ENCODE data around the gene NTF3.

Gene NTF3

DNA sequence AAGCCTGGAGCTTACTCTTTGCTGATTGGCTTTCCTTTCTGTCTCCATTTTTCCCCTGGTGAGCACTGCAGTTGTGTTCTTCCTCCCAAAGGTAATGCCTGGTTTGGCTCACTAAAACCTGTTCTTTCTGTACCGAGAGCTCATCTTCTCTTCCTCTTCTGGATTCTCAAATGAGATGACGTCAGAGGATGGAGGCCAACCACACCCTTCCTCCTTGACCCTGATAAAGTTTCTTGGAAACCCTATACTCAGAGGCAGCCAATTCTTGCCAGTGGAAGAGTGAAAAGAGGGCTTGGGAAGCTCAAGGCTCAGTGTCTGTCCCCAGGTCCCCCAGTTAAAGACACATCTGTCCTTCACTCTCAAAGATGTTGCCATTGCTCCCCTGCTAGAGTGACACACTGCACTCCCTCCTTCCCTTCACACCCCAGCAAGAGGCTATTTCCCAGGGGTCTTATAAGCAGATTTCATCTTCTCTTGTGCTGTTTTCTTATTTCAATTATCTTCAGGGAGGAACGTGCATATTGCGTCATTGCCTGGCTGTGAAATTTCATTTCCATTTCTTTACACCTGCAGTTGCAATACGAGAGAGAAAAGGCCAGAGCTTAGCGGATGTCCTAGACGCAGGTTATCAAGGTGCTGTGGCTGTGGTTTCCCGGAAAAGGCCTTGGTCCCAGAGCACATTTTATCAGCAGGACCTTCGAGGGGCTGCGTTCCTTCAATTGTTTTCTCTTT lies 27.3 kb downstream of the NTF3 start:
- no peak for DNase-seq

DNA sequence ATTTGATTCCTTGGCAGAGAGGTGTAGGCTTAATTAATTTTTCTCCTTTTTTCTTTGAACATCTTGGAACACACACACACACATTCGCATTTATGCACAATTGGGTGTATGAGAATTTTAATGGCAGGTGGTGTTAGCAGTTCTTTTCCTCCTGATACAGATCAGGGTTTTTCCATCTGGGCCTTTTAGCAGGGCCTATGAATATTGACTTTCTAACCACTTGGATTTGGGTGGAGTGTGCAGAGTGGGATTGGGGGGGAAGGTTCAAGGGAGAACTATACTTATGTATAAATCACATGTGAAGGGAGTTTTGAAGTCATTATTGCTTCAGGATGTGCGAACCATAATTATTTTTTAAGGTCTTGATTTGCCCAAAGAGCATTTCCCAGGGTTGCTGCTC lies 28.9 kb downstream of the NTF3 start:
- no peak for DNase-seq

DNA sequence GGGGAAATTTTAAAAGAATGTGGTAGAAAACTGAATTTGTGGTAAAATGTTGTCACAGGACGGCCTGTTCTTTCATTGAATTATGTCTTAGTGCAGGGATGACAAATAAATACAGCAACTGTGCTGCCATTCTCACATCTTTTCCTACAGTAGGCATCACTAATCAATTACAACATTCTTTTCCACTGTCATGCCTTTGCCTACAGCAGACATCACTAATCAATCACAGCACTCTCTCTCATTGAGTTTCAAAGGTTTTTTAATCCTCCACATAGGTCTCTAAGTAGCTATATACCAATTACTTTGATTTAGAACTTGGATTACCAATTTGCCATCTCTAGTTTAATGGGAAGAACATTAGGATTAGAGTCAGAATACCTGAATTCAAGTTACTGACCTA lies 30.1 kb downstream of the NTF3 start:
- no peak for DNase-seq

GRCh38 chr12:5464096-5464495 lies 32.2 kb downstream of the NTF3 start:
- no peak for DNase-seq

DNA sequence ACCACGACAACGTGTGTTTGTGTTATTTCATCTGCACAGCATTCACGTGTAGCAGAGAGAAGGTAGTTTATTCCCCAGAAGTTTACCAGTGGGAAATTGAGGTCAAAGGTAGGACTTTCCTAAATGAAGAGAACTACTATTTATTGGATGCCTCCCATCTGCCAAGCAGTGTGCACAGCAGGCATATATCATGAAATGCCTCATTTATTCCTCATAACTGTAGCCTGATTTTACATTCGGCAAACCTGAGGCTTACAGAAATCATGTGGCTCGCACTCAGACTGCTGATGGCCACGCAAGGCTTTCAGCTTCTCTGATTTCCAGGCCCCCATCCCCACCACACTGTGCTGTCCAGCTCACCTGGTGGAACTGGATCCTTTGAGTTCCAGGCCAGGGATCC lies 33.5 kb downstream of the NTF3 start:
- no peak for DNase-seq

DNA sequence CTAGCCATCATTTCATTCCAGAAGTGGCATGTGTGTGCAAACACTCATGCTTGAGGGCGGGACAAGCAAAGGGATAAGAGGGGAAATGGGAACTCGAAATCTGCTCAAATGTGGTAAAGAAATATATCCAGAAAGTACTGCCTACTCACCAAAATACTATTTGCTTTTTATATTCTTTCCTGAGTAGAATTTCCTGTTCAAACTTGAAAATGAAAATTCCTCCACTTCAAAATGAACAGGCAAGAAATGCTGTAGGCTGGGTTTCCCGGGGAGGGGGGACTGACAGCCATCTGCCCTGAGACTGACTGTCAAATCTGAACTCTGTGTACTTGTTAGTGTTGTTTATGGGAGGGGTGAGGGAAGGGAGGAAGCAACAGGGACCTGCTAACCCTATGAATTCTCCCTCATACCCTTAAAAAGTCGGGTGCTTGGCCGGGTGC lies 34.6 kb downstream of the NTF3 start:
- no peak for DNase-seq

DNA sequence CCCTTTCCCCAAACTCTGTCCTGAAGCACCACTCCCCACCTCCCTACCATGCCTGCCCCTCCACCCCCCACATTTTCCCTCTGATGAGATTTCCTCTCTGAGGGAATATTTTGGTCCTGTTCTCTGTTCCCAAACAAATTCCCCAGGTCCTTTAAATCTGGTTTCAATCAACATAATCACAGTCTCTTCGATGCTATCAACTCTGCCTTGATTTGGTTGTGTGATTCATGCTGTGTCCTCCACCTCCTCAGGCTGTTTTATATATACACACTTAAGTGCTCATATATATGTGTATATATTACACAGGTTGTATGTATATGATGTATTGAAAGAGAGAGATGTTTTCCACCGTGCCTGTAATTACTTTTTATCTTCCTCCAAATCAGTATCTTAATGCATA lies 36.0 kb downstream of the NTF3 start:
- no peak for DNase-seq

DNA sequence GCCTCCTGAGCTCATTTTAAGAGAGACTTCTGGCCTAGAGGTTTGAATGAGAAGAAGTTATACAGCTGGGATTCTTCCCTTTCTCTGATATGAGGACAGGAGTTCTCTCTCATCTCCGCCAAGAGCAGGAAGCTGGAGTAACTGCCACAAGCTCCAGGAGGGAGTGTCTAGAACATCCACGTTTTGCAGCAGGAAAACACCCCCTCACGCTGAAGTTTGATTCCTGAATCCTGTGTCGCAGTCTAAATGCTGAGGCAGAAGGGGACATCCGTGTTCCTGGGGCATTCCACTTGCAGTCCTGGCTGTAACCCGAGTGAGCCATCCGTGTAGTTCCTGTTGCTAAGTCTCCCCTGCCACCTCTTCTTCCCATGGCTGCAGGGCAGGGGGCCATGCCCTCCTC lies 38.3 kb downstream of the NTF3 start:
- DNase-seq, result no peak

GRCh38 chr12:5470703-5471102 lies 38.8 kb downstream of the NTF3 start:
- DNase-seq, result no peak

DNA sequence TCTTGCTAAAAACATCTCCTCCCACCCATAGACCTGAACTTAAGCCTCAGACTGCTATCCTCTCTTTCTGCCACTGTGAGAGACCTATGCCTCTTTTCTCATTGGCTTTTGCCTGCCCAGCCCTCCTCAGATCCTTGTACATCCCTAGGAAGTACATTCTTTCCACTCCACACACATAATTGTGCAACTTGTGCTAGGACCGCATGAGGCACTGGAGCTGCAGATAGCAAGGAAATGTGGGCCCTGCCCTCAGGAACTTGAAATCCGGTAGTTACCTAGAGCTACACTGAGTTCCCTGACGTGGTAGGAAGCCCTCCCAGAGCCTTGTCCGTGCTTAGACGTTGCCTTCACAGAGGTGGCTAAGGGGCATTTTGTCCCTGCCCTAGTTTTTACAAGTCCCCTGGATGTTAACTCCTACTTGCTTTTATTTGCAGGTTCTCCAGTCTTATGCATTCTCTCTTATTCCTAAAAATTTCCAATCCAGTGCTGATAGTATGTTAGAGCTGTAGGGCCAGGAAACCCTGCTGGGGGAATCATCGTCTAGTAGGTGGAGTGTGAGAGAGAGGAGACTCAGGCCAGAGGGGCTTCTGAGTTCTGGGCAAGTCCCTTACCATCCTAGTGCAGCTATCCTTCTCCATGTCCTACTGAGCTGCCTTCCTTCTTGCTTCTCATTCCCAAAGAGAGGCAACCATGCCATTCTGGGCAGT lies 41.3 kb downstream of the NTF3 start:
- no peak for DNase-seq

GRCh38 chr12:5473783-5474116 lies 41.8 kb downstream of the NTF3 start:
- no peak for DNase-seq

- no peak for DNase-seq
These were observed 44.4 kb downstream of the NTF3 start for GRCh38 chr12:5476356-5476755.

DNA sequence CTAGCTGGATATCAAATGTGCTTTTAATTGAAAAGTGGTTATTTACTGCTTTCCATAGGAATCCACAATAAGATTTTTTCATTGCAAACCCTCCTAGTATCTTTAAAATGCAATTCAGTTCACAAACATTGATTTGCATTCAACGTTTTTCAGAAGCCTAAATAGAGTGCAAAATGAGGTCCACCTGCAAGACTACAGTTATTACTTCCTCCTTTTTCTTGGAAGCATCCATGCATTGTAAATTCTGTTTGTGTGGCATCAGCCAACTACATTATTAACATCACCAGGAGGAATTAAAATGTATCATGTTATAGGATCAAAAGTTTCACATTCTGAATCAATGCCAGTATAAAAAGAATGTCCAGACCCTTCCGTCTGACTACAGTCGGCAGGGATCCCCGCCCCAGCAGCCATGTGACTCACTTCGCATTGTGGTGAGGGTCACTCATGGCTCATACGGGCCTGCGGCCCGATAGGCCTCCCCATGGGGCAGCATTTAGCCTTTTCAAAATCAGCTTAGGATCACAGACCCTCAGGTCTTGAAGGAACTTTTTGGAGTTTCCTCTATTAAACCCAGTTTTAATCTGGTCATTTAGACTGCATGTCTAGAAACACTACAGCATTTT lies 46.3 kb downstream of the NTF3 start:
- DNase-seq, result no peak

- DNase-seq, result no peak
These were observed 47.9 kb downstream of the NTF3 start for GRCh38 chr12:5479761-5480160.

DNA sequence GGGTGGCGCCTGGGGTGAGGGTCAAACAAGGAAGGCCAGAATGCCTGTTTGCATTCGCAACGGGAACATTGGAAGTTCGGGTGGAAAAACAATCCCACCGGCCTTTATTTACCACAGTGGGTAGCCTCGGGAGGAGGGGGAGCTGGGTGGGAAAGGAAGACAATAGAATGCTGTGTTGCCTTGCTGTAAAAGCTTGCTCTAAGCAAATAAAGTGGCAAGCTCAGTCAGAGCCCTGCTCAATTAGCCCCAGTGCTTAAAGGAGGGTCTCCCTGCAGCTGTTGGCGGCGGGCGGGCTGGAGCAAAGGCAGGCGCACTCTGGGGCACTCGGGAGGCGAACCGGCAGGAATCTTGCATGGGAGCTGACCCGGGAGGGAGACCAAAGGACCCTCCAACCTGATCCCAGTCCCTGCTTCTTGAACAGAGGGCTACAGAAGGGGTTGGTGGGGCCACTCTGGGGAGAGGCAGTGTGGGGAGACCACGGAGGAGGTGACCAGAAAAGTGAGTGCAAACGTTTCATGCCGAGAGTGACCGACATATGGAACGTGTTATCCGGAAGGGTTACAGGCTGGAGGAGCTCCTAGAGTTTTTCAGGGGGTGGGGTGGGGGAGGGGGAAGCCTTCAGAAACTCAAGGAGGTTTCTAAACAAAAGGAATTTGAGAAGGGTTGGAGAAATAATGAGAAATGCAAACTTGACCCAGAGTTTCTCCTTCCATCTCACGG lies 48.5 kb downstream of the NTF3 start:
- no peak for DNase-seq

DNA sequence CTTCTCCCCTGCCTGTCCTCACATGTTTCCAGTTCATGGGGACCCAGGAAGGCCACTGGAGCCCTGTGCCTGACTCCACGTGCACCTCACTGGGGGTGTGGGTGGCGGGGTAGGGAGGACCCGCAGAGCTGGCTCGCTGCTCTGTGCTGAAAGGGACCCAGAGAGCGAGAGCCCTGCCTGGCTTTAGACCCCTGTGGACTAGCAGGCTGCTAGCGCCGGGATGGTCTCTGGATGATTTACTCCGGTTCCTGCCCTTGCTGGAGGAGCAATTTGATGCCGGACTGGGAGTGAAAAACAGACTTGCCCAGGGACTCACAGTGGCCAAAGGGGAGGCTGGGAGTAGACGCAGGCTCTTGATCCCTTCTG lies 49.0 kb downstream of the NTF3 start:
- no peak for DNase-seq

DNA sequence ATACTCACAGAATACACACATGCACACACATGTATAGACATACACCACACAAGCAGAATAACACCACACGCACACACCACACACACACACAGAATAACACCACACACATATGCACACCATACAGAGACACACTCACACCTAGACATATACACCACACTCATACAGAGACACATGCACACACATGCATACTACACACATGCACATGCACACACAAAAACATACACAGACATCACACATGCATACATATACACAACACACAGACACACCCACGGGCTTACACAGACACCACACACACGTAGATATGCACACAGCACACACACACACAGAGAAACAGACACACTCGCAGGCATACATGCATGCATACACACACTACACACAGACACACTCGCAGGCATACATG lies 49.7 kb downstream of the NTF3 start:
- DNase-seq, result no peak

- DNase-seq, result no peak
These were observed 52.5 kb downstream of the NTF3 start for GRCh38 chr12:5484426-5484825.

DNA sequence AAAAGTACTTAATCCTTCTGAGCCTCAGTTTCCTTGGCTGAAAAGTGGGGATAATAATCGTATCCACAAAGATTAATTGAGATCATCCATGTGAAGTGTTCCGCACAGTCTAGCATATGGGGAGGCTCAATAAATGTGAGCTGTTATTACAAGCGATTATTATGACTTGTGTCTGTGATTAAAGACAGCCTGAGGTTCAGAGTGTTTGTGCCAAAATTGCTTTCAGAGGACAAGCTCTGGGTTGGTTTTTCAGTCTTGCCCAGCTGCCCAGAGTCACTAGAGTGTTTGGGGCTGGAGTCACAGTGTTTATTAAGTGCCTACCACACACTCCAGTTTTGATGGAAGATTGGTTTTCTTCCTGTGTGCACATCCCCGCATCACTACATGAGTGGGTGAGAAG lies 53.5 kb downstream of the NTF3 start:
- no peak for DNase-seq

DNA sequence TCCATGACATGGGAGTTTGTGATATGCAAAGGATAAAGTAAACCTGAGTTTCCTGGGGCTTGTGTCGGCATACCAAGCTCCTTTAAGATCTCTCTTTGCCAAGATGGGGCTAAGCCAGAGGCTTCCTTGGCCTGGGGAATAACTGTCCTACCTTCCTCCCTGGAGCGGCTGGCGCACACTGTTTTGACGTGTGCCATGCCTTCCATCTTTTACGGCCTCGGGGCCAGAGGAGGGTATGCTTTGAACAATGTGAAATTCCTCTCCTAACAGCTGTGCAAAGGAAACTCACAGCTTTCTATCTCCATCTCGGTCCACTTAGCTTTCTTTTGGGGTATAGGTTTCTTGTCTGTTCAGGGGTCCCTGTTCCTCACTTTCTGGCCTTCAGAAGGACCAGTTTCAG lies 55.2 kb downstream of the NTF3 start:
- no peak for DNase-seq

GRCh38 chr12:5487948-5488625 lies 56.2 kb downstream of the NTF3 start:
- no peak for DNase-seq

- DNase-seq, result no peak
These were observed 56.7 kb downstream of the NTF3 start for GRCh38 chr12:5488626-5488955.

DNA sequence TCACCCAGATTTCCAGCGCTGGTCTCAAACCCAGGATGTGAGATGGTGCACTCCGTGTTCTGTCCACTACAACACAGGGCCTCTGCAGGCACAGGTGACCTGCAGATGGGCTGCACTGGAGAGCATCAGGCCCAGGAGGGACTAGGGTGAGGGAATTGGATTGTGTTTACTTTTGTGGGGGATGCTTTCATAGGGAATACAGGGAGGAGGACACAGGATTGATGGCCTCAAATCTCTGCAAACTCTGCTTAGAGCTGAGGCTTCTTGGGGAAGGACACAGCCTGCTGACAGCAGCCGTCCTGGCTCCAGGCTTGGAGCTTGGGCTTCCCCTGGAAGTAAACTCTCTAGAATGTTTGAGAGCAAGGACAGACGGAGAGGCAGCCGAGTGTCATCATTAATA lies 57.1 kb downstream of the NTF3 start:
- DNase-seq, result no peak
